ENCODE results near the gene VPS26A.
A peak's percentile ranks its signal among the peaks of the same experiment; 100 is the strongest.

Gene VPS26A

DNA sequence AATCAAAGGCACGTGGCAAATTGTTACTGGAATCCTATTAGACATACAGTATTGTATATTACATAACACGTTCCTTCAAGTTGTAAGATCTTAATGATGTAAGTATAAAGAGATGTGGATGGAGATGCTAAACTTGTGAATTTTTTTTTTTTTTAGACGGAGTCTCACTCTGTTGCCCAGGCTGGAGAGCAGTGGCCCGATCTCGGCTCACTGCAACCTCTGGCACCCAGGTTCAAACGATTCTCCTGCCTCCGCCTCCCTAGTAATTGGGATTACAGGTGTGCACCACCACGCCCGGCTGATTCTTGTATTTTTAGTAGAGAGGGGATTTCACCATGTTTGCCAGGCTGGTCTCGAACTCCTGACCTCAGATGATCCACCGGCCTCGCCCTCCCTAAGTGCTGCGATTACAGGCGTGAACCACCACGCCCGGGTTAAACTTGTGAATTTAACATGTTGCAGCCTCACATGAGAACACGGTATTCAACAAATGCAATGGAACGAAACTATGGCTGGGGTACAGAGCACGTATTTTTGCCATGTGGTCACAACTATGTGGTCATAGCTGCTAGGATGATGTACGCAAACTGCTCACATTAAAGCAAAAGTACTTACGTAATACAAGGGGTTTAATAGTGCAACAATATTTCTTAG lies 55.2 kb downstream of the VPS26A start:
- peak; percentile 77 for DNase-seq (ENCODE audit: low spot score)

- peak; percentile 98 for DNase-seq (ENCODE audit: low spot score)
These were observed 56.0 kb downstream of the VPS26A start, which contains the start of gene SUPV3L1 for GRCh38 chr10:69179743-69180524. Gene SUPV3L1 (plus strand): TSS chr10:69180234. CDS start chr10:69180292, 58 bp downstream.

GRCh38 chr10:69180525-69181204 lies 56.7 kb downstream of the VPS26A start:
- DNase-seq (ENCODE audit: low spot score): no peak

DNA sequence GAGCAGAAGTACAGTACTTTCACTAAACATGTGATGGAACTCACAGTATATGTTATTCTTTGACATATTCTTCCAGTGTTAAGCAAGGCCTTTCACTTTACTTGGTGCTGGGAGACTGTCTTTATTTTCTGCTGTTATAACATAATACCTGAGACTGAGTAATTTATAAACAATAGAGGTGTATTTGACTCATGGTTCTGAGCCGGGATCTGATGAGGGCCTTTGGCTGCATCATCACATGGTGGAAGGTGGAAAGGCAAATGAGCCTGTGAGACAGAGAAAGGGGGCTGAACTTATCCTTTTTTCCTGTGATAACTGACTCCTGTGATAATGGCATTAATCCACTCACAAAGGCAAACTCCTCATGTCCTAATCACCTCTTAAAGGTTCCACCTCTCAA lies 57.5 kb downstream of the VPS26A start:
- no peak for DNase-seq (ENCODE audit: low spot score)

GRCh38 chr10:69182005-69182404 lies 58.0 kb downstream of the VPS26A start:
- no peak for DNase-seq (ENCODE audit: low spot score)

- no peak for DNase-seq (ENCODE audit: low spot score)
These were observed 62.5 kb downstream of the VPS26A start for GRCh38 chr10:69186524-69186923.

DNA sequence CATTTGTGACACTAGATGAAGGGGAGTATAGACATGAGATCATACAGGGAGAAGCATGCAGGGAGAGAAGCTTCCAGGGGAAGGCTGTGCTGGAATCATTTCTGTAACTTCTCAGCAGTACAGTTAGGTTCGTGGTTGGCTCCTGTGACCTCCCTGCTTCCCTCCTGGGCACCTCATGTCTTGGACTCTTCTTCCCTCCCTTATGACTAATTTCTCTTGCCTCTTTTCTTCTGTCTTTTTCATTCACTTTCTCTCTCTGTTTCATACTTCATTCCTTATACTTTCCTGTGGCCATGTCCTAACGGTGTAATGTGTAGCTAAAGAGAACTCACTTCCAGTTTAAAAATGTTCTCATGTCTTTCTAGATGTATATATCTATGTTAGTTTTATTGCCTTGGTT lies 77.1 kb downstream of the VPS26A start:
- no peak for DNase-seq (ENCODE audit: low spot score)

- DNase-seq (ENCODE audit: low spot score): no peak
These were observed 78.4 kb downstream of the VPS26A start for GRCh38 chr10:69202332-69202731.

DNA sequence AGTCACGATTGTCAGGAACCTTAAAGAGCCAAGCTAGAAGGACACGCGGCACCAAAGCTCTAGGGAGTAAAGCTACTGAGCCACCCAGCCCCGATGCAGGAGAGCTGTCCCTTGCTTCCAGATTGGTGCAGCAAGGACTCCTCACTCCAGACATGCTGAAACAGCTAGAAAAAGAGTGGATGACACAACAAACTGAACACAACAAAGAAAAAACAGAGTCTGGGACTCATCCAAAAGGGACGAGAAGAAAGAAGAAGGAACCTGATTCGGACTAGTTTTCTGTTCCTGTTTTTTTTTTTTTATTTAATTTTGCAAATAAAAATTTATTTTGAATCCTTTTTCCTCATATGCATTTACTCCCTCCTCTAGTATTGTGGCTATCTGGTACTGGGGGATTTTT lies 84.8 kb downstream of the VPS26A start:
- DNase-seq (ENCODE audit: low spot score): no peak

- DNase-seq (ENCODE audit: low spot score): no peak
These were observed 86.0 kb downstream of the VPS26A start for GRCh38 chr10:69209787-69210484.

DNA sequence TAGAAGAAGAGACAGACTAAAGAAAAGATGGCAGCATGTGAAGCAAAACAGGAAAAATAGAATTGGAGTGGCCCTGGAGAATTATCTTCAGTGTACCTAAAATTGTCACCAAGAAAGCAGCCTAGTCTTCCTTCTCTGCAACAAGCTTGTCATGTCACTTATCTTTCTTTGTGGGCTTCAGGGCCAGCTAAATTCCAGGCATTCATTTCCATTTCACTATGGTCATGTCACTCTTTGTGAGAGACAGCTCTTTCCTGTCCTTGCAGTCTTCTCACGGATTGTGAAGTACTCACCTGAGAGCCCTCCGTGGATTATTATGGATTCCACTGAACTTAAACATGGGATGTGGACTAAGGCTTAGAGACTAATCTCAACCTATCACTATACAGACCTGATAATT lies 87.1 kb downstream of the VPS26A start:
- DNase-seq (ENCODE audit: low spot score): no peak

GRCh38 chr10:69211524-69211923 lies 87.5 kb downstream of the VPS26A start:
- no peak for DNase-seq (ENCODE audit: low spot score)

DNA sequence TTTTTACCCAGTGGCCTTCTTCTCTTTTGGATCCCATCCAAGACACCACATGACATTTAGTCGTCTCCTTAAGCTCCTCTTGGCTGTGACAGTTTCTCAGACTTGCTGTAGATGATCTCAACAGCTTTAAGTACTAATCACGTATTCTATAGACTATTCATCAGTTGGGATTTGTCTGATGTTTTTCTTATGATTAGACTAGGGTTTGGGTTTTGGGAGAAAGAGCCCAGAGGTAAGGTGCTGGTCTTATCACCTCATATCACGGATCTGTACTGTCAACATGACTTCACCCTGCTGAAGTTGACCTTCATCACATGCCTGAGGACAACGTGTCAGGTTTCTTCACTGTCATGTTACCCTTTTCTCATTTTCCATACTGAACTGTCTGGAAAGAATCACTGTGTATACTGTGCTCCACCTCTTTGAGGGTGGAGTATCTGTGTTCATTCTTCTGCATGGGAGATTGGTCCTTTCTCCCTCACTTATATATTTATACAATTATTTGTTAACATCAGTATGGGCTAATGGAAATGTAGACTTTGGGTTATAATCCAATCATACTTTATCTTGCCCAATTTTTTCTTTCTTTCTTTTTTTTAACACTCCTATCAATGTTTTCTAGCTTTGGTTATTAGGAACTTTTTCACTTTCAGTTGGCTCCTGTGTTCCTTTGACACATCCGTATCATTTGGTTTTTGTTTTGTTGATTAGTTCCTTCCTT lies 89.8 kb downstream of the VPS26A start:
- DNase-seq (ENCODE audit: low spot score): no peak

DNA sequence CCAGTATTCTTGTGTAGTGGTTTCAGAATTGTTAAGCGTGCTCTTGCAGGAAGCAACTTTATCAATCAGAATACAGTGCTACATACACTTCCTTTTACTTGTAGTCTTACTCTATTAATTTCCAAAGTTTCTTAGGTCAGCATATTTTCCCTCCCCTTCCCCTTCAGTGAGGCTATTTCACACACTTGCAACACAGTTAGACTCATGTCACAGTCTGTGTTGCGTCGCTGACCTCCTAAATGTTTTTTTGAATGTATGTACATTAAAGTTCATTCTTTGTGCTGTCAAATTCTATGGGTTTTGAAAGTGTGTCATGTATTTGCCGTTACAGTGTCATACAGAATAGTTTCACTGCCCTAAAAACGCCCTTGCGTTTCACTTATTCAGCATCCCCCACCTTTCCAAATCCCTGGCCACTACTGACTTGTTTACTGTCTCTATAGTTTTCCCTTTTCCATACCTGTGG lies 90.7 kb downstream of the VPS26A start:
- no peak for DNase-seq (ENCODE audit: low spot score)

DNA sequence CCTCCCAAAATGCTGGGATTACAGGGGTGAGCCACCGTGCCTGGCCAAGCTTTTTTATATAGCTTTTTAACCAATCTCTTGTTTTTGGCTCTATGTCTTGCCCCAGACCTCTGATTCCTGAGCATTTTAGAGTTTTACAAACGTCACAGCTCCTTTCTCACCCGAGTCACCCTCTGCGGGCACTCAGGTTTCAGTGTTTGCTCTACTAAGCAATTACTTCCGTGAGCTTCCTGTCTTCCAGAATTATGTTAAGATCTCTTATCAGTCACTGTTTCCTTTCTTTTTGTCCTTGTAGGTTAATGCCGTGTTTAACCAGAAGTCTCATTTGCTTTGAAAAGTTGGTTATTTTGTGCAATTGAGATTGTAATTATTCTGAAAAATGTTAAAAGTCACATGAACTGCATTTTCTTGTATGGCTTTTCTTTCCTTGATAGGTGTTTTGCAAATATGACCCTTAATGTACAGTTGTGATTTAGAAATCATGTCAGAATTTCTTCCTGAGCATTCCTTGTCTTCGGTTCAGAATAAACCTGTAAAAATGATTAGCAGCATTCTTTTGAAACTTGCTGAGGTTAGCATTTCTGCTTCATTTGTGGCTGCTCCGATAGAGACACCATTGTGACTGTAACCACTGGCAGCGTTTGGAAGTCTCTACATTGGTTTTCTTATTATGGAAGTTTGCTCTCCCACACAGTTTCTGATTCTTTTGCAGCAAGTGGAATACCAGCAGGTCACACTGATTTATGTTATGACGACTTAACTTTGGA lies 91.6 kb downstream of the VPS26A start:
- DNase-seq (ENCODE audit: low spot score): no peak

DNA sequence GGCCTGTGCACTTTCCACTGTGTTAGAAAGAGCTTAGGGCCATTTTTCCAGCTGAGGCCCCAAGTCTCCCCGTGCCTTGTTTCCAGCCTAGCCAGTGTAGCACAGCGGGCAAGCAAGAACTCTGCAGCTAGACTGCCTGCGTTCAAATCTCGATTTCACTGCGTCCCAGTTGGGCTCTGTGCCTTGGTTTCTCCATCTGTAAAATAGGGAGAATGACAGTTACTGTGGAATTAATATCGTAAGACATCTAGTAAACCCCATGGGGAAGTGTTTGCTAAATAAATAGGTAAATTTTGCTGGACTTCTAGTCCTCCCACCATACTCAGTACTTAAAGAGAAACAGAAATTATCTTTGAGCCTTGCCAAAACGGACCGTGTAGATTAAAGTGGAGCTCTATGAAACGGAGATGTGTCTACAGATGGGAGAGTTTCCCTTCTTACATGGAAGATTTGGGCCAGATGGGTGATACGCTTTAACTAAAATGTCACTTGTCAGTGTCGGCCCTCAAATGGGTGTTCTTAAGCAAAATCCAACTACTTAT lies 92.7 kb downstream of the VPS26A start:
- DNase-seq (ENCODE audit: low spot score): no peak

GRCh38 chr10:69217119-69217754 lies 93.3 kb downstream of the VPS26A start:
- peak; percentile 96 for DNase-seq (ENCODE audit: low spot score)

- no peak for DNase-seq (ENCODE audit: low spot score)
These were observed 94.9 kb downstream of the VPS26A start for GRCh38 chr10:69218831-69219230.

DNA sequence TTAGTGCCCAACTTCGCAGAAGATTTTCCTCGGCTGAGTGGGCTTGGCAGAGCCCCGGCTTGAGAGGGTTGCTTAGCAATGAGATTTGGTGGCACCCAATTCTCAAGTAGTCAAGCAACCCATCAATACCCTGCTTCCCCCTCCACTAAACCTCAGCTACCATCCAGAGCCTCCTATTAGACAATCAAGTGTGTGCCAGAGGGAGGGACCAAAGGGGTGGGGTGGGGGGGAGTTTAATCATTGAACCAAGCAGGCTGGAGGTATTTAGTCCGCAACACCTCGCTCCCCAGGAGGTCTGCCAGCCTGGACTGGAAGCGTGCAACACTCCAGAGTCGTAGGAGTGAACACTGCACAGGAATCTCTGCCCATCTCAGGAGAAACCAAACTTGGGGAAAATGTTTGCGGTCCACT lies 96.1 kb downstream of the VPS26A start, which contains the start of gene HKDC1:
HKDC1 (plus strand) TSS at position 292 of the 411 bp plus-strand sequence; CDS start at position 396, 104 bp downstream.
- DNase-seq (ENCODE audit: low spot score): no peak

DNA sequence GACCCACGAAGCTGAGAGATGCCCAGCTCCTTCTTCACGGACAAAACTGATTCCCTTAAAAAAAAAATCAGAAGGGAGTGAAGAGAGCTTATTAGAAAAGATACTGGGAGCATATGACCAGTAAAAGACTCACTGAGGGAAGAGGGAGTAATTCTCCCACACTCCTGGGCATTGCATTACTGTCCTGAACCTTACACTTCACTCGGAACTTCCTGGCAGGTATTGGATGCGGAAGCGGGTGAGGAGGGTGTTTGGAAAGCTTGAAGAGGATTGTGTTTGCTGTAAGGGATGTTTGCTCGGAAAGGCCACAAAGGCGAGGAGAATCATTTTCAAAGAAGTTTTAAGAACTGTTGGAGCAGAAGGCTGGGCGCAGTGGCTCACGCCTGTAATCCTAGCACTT lies 96.5 kb downstream of the VPS26A start:
- DNase-seq (ENCODE audit: low spot score): no peak

Measured in SW480 (cell line).